SK-N-SH treated with all-trans-retinoic acid at 6 μM for 48 hours (cell line): ENCODE results near the gene SMYD2.

Experiments used
- ARNTL ChIP-seq: fragments of 450-650 bp; formaldehyde crosslinking; IDR thresholded peaks from 2 replicates; pipeline ENCODE4 v1.5.0; 2020; ENCODE audit warnings: low read depth, mild to moderate bottlenecking, moderate library complexity, borderline replicate concordance
- ESRRG ChIP-seq: fragments of 250-450 bp; sonication (Bioruptor Pico); IDR thresholded peaks from 2 replicates; pipeline ENCODE4 v1.6.1; 2021; ENCODE audit warnings: mild to moderate bottlenecking
- ISL1 ChIP-seq: fragments of 250-450 bp; sonication (Bioruptor Pico); IDR thresholded peaks from 2 replicates; pipeline ENCODE4 v2.1.2; 2022; ENCODE audit warnings: mild to moderate bottlenecking, moderate library complexity
- PPARA ChIP-seq: fragments of 250-450 bp; sonication (Bioruptor Pico); IDR thresholded peaks from 2 replicates; pipeline ENCODE4 v1.5.0; 2020; ENCODE audit warnings: mild to moderate bottlenecking, borderline replicate concordance
- RARB ChIP-seq: fragments of 250-450 bp; sonication (Bioruptor Pico); IDR thresholded peaks from 2 replicates; pipeline ENCODE4 v1.8.0; 2021; ENCODE audit warnings: mild to moderate bottlenecking, moderate library complexity
- SNAI2 ChIP-seq: fragments of 250-450 bp; sonication (Bioruptor Pico); IDR thresholded peaks from 2 replicates; pipeline ENCODE4 v1.5.0; 2020; ENCODE audit warnings: mild to moderate bottlenecking, moderate library complexity
- ZFP3 ChIP-seq: fragments of 250-450 bp; sonication (Bioruptor Pico); IDR thresholded peaks from 2 replicates; pipeline ENCODE4 v1.5.0; 2020; ENCODE audit warnings: mild to moderate bottlenecking, moderate library complexity
- ZNF565 ChIP-seq: fragments of 450-650 bp; formaldehyde crosslinking; conservative IDR thresholded peaks from 2 replicates; pipeline ENCODE4 v1.5.0; 2020; ENCODE audit warnings: low read depth, mild to moderate bottlenecking, moderate library complexity
- TF ChIP-seq, protein P1 (sequence below): fragments of 250-450 bp; sonication (Bioruptor Pico); IDR thresholded peaks from 2 replicates; pipeline ENCODE4 v1.5.1; 2020; ENCODE audit warnings: low read depth, mild to moderate bottlenecking, moderate library complexity
- TF ChIP-seq, protein P2 (sequence below): fragments of 250-450 bp; sonication (Bioruptor Pico); IDR thresholded peaks from 2 replicates; pipeline ENCODE4 v1.5.0; 2020; ENCODE audit warnings: mild to moderate bottlenecking, moderate library complexity
- TF ChIP-seq, protein P3 (sequence below): fragments of 250-450 bp; sonication (Bioruptor Pico); IDR thresholded peaks from 2 replicates; pipeline ENCODE4 v1.5.1; 2021; ENCODE audit warnings: mild to moderate bottlenecking, moderate library complexity
- TF ChIP-seq, protein P4 (sequence below): fragments of 250-450 bp; sonication (Bioruptor Pico); IDR thresholded peaks from 2 replicates; pipeline ENCODE4 v1.8.0; 2020; ENCODE audit warnings: mild to moderate bottlenecking, moderate library complexity, borderline replicate concordance

DNA sequence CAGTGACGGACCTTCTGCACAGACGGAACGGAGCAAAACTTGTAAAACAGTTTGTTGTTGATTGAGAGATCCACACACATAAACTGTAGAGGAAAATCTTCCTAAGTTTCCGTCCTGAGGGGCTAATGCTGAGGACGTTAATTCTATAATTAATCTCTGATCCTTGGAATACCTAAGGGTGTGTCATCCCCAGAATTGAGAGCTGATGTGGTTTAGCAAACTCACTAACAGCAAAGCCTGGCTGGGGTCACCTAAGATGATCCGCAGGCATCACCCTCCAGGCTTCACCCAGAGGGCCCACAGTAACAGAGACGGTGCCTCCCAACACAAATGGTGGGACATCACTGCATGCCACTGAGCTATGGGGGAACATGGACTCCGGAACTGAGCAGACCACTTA is 97.5 kb downstream of the SMYD2 start:
- TF ChIP-seq ISL1 (CRISPR knock-in tag) (no peak), ESRRG (CRISPR knock-in tag) (no peak), ARNTL (CRISPR knock-in tag) (no peak), SNAI2 (no peak), PPARA (CRISPR knock-in tag) (no peak), ZFP3 (CRISPR knock-in tag) (no peak), RARB (CRISPR knock-in tag) (no peak), ZNF565 (CRISPR knock-in tag) (no peak)
- TF ChIP-seq, protein P1, sequence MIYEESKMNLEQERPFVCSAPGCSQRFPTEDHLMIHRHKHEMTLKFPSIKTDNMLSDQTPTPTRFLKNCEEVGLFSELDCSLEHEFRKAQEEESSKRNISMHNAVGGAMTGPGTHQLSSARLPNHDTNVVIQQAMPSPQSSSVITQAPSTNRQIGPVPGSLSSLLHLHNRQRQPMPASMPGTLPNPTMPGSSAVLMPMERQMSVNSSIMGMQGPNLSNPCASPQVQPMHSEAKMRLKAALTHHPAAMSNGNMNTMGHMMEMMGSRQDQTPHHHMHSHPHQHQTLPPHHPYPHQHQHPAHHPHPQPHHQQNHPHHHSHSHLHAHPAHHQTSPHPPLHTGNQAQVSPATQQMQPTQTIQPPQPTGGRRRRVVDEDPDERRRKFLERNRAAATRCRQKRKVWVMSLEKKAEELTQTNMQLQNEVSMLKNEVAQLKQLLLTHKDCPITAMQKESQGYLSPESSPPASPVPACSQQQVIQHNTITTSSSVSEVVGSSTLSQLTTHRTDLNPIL (CRISPR knock-in tag), result no peak
- TF ChIP-seq, protein P2, sequence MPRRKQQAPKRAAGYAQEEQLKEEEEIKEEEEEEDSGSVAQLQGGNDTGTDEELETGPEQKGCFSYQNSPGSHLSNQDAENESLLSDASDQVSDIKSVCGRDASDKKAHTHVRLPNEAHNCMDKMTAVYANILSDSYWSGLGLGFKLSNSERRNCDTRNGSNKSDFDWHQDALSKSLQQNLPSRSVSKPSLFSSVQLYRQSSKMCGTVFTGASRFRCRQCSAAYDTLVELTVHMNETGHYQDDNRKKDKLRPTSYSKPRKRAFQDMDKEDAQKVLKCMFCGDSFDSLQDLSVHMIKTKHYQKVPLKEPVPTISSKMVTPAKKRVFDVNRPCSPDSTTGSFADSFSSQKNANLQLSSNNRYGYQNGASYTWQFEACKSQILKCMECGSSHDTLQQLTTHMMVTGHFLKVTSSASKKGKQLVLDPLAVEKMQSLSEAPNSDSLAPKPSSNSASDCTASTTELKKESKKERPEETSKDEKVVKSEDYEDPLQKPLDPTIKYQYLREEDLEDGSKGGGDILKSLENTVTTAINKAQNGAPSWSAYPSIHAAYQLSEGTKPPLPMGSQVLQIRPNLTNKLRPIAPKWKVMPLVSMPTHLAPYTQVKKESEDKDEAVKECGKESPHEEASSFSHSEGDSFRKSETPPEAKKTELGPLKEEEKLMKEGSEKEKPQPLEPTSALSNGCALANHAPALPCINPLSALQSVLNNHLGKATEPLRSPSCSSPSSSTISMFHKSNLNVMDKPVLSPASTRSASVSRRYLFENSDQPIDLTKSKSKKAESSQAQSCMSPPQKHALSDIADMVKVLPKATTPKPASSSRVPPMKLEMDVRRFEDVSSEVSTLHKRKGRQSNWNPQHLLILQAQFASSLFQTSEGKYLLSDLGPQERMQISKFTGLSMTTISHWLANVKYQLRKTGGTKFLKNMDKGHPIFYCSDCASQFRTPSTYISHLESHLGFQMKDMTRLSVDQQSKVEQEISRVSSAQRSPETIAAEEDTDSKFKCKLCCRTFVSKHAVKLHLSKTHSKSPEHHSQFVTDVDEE (CRISPR knock-in tag), result no peak
- TF ChIP-seq, protein P3, sequence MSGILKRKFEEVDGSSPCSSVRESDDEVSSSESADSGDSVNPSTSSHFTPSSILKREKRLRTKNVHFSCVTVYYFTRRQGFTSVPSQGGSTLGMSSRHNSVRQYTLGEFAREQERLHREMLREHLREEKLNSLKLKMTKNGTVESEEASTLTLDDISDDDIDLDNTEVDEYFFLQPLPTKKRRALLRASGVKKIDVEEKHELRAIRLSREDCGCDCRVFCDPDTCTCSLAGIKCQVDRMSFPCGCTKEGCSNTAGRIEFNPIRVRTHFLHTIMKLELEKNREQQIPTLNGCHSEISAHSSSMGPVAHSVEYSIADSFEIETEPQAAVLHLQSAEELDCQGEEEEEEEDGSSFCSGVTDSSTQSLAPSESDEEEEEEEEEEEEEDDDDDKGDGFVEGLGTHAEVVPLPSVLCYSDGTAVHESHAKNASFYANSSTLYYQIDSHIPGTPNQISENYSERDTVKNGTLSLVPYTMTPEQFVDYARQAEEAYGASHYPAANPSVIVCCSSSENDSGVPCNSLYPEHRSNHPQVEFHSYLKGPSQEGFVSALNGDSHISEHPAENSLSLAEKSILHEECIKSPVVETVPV (CRISPR knock-in tag), result no peak
- TF ChIP-seq, protein P4, sequence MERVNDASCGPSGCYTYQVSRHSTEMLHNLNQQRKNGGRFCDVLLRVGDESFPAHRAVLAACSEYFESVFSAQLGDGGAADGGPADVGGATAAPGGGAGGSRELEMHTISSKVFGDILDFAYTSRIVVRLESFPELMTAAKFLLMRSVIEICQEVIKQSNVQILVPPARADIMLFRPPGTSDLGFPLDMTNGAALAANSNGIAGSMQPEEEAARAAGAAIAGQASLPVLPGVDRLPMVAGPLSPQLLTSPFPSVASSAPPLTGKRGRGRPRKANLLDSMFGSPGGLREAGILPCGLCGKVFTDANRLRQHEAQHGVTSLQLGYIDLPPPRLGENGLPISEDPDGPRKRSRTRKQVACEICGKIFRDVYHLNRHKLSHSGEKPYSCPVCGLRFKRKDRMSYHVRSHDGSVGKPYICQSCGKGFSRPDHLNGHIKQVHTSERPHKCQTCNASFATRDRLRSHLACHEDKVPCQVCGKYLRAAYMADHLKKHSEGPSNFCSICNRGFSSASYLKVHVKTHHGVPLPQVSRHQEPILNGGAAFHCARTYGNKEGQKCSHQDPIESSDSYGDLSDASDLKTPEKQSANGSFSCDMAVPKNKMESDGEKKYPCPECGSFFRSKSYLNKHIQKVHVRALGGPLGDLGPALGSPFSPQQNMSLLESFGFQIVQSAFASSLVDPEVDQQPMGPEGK (CRISPR knock-in tag), result no peak
